Heart left ventricle (tissue), 16 donors: ENCODE measurements around the gene SLBP. TPM values are rescaled to one million over a fixed set of nuclear protein-coding genes. Genes with fewer than 3 reads are reported as not detected.

Source experiments
- ATAC-seq, 4 donors: fragments of 200-7000 bp; cut with Tn5 transposase; one replicate each; pipeline ENCODE4 v1.9.1; 2020 to 2022; ENCODE audit warnings: moderate library complexity in 4 of 4, mild to moderate bottlenecking in 3 of 4, moderate number of reproducible peaks in 1 of 4
- DNase-seq, 5 donors: peaks; one replicate each; pipeline ENCODE4 v3.0.0-alpha.2; 2020
- H3K27ac ChIP-seq, 12 donors: fragments of 200-600 bp; sonication (generic) in 4 of 12; one replicate each; pipeline versions ENCODE4 v1.5.0 to v1.8.0; 2016 to 2022; ENCODE audit warnings: mild to moderate bottlenecking in 2 of 12
- H3K27me3 ChIP-seq, 9 donors: fragments of 200-600 bp; sonication (generic) in 2 of 9; one replicate each; pipeline versions ENCODE4 v1.5.1 to v1.8.0; 2016 to 2022; ENCODE audit warnings: mild to moderate bottlenecking in 3 of 9
- H3K36me3 ChIP-seq, 9 donors: fragments of 200-600 bp; sonication (generic) in 2 of 9; one replicate each; pipeline versions ENCODE4 v1.5.0 to v1.8.0; 2018 to 2022; ENCODE audit warnings: mild to moderate bottlenecking in 2 of 9
- H3K4me1 ChIP-seq, 12 donors: fragments of 200-600 bp; sonication (generic) in 4 of 12; one replicate each; pipeline versions ENCODE4 v1.5.0 to v1.8.0; 2016 to 2022; ENCODE audit warnings: mild to moderate bottlenecking in 3 of 12
- H3K4me3 ChIP-seq, 12 donors: fragments of 200-600 bp; sonication (generic) in 4 of 12; one replicate each; pipeline versions ENCODE4 v1.5.0 to v1.8.0; 2017 to 2022; ENCODE audit warnings: mild to moderate bottlenecking in 9 of 12, moderate library complexity in 4 of 12
- H3K9me3 ChIP-seq, 12 donors: fragments of 200-600 bp; sonication (generic) in 4 of 12; one replicate each; pipeline versions ENCODE4 v1.5.0 to v1.8.0; 2016 to 2022; ENCODE audit warnings: mild to moderate bottlenecking in 1 of 12
- CTCF ChIP-seq, 12 donors: fragments of 200-600 bp; sonication (generic) in 4 of 12; IDR thresholded peaks; one replicate each; pipeline versions ENCODE4 v1.5.0 to v1.8.0; 2018 to 2022; ENCODE audit warnings: antibody characterized with exemption in 12 of 12, mild to moderate bottlenecking in 5 of 12
- POLR2A ChIP-seq, 2 donors: fragments of 450-650 bp; IDR thresholded peaks; one replicate each; pipeline ENCODE4 v1.6.1; 2017; ENCODE audit warnings: antibody characterized with exemption in 2 of 2, mild to moderate bottlenecking in 2 of 2, moderate library complexity in 2 of 2
- WGBS, 4 donors: extraction: QIAGEN DNeasy Blood & Tissue Kit in 2 of 4; methylation state at CpG; one replicate each; pipeline versions ENCODE4 v1.1.5 to v1.1.7; 2013 to 2018; 5-methylcytosine and 5-hydroxymethylcytosine counted together
- intact Hi-C, 10 donors: fragments of 100-400 bp; cut with DNase I; formaldehyde crosslinking; loops; one replicate each; pipeline versions ENCODE4 v1.11.1 to v1.14.2; 2022
- polyA plus RNA-seq, 2 donors: library from polyadenylated mRNA; stranded (reverse); fragments of 200-250 nt; gene quantifications; one replicate each; pipeline ENCODE4 v1.2.3, GENCODE V29; 2013
- total RNA-seq, 9 donors: library from RNA; depleted of rRNA in 2 of 9; stranded (reverse); fragments of >200 nt in 2 of 9; fragmentation: NEBNext Ultra II Directional in 3 of 9; extraction: Animal tissue kit (Norgen Biotek cat#: 25700) in 3 of 9; gene quantifications; one replicate each; pipeline versions ENCODE4 v1.1.0 to v1.2.4, GENCODE V29; 2016 to 2023
- donor health status: ischemic (EF 13 %, LVEDD 7.1; RV severe dilation, severe dysfunction).
- donor health status: healthy with polysubstance abuse.
- donor health status: DM: no; HTN: yes; CAD: no.
- donor health status: DM: no; HTN: no; CAD: no.
- donor health status: ischemic (EF 25% LVEDD 6.9; RV normal size, moderate dysfunction).
- donor health status: ischemic (EF 25% LVEDD 5.7; RV mildly dilated, moderate dysfunction).
- donor health status: healthy.
- donor health status: DM: yes; HTN: yes; CAD: no.
- donor health status: ischemic (EF 35%, LVEDD 5.7; RV mildly dilated, moderate dysfunction).
- donor health status: nonischemic (EF 11% LVEDD 7.7; RV severe dilation, severe dysfunction).
- donor health status: DM: yes; HTN: yes; CAD: no.
- donor health status: PGD.
- donor health status: ischemic (EF 29% LVEDD 5.4; RV normal size, mild dysfunction).
- donor health status: nonischemic (EF 23%, LVEDD 6.1; RV moderate dilation, normal function).

SLBP gene
- total and polyA plus RNA-seq, 11 donors = 7.2 to 27.7 (median 11.7) TPM

- no peak for DNase-seq
- Histone ChIP-seq H3K36me3 (peaks cover 0 to 99% (median 89%) of the 10 kb centered on the region in 9 donors), H3K27me3 (no peaks in the 10 kb centered on the region), H3K4me3 (no peak overlapping the region), H3K9me3 (no peaks in the 10 kb centered on the region), H3K4me1 (no peaks in the 10 kb centered on the region), H3K27ac (no peak overlapping the region)
- 73 to 80% (median 75%) methylated on average over 5 of the region's 5 CpGs for WGBS, 4 donors
- peak in 1 of 4 donors; percentile 52 for ATAC-seq
- TF ChIP-seq CTCF (IDR thresholded peaks at IDR 0.05) (no peak), POLR2A (IDR thresholded peaks at IDR 0.05) (no peak)
- intact Hi-C loops = loop anchor here in 2 of 10 donors (2.0 kb wide), 1 partner anchor 33 kb away; no protein-coding TSS in a partner anchor
These were observed 16.2 kb downstream of the SLBP start for GRCh38 chr4:1695913-1696312.

- no peak overlapping the region for H3K4me3 ChIP-seq
- no peaks in the 10 kb centered on the region for H3K27me3 ChIP-seq
- no peaks in the 10 kb centered on the region for H3K9me3 ChIP-seq
- 45 to 57% (median 49%) methylated on average over 7 of the region's 7 CpGs for WGBS, 4 donors
- intact Hi-C loops = loop anchor here in 8 of 10 donors (1.0 to 2.0 kb wide), 3 partner anchors 31 to 33 kb away; no protein-coding TSS in a partner anchor
- H3K36me3 ChIP-seq = peaks cover 0 to 84% (median 67%) of the 10 kb centered on the region in 9 donors
- DNase-seq (peak; percentile 67 to 85 (median 69)), ATAC-seq (peak; percentile 25 to 78 (median 78))
- no peak overlapping the region for H3K27ac ChIP-seq
- no peaks in the 10 kb centered on the region for H3K4me1 ChIP-seq
- TF ChIP-seq POLR2A (IDR thresholded peaks at IDR 0.05) (no peak), CTCF (IDR thresholded peaks at IDR 0.05) (peak; percentile 81 to 96 (median 90))
These were observed 18.8 kb downstream of the SLBP start for GRCh38 chr4:1693131-1693896.

GRCh38 chr4:1691737-1692373 lies 20.3 kb downstream of the SLBP start:
- Histone ChIP-seq H3K9me3 (no peaks in the 10 kb centered on the region), H3K27me3 (no peaks in the 10 kb centered on the region), H3K36me3 (peaks cover 0 to 69% (median 57%) of the 10 kb centered on the region in 9 donors), H3K4me1 (no peaks in the 10 kb centered on the region), H3K27ac (no peak overlapping the region), H3K4me3 (no peak overlapping the region)
- ATAC-seq = no peak
- intact Hi-C loops = loop anchor here in 4 of 10 donors (2.0 kb wide), 2 partner anchors 33 to 35 kb away; no protein-coding TSS in a partner anchor
- 82 to 92% (median 88%) methylated on average over 9 of the region's 9 CpGs for WGBS, 4 donors
- no peak for TF ChIP-seq CTCF (IDR thresholded peaks at IDR 0.05)
- TF ChIP-seq POLR2A (IDR thresholded peaks at IDR 0.05) = no peak
- no peak for DNase-seq

- ATAC-seq = no peak
- no peaks in the 10 kb centered on the region for H3K9me3 ChIP-seq
- DNase-seq = no peak
- intact Hi-C loops = no loop called here
- H3K4me1 ChIP-seq = no peaks in the 10 kb centered on the region
- TF ChIP-seq CTCF (IDR thresholded peaks at IDR 0.05) (no peak), POLR2A (IDR thresholded peaks at IDR 0.05) (no peak)
- WGBS, 4 donors = 96 to 100% (median 97%) methylated on average over 3 of the region's 3 CpGs
- no peaks in the 10 kb centered on the region for H3K27me3 ChIP-seq
- no peak overlapping the region for H3K4me3 ChIP-seq
- H3K27ac ChIP-seq = no peak overlapping the region
- H3K36me3 ChIP-seq = peaks cover 0 to 58% (median 46%) of the 10 kb centered on the region in 9 donors
These were observed 21.4 kb downstream of the SLBP start for GRCh38 chr4:1690698-1691097.
